Smooth muscle cell (in vitro differentiated cells): ENCODE data around the gene ARHGEF28. TPM values are rescaled to one million over a fixed set of nuclear protein-coding genes. Genes with fewer than 3 reads are reported as not detected.

Source experiments
- DNase-seq: peaks from one replicate; lab custom pipeline; 2025; ENCODE audit not compliant: unreplicated experiment; lab: John Stamatoyannopoulos, UW
- H2AFZ ChIP-seq: fragments of 200-600 bp; sonication (generic); 2 replicates; pipeline ENCODE4 v1.6.0; 2016; ENCODE audit warnings: antibody characterized with exemption, low read depth, mild to moderate bottlenecking
- H3F3A ChIP-seq: fragments of 200-600 bp; sonication (generic); 2 replicates; pipeline ENCODE4 v1.6.0; 2017; ENCODE audit warnings: antibody characterized with exemption, low read depth
- H3K27ac ChIP-seq: fragments of 200-600 bp; sonication (generic); 2 replicates; pipeline ENCODE4 v1.5.1; 2016; ENCODE audit warnings: low read depth, mild to moderate bottlenecking
- H3K27me3 ChIP-seq: fragments of 200-600 bp; sonication (generic); 2 replicates; pipeline ENCODE4 v1.6.1; 2016; ENCODE audit warnings: low read depth, mild to moderate bottlenecking
- H3K36me3 ChIP-seq: fragments of 200-600 bp; sonication (generic); 2 replicates; pipeline ENCODE4 v1.5.1; 2016; ENCODE audit warnings: low read depth
- H3K4me1 ChIP-seq: fragments of 200-600 bp; sonication (generic); 2 replicates; pipeline ENCODE4 v1.5.1; 2016; ENCODE audit warnings: low read depth
- H3K4me2 ChIP-seq: fragments of 200-600 bp; sonication (generic); 2 replicates; pipeline ENCODE4 v1.6.0; 2016; ENCODE audit warnings: mild to moderate bottlenecking
- H3K4me3 ChIP-seq: fragments of 200-600 bp; sonication (generic); 2 replicates; pipeline ENCODE4 v1.5.1; 2016; ENCODE audit warnings: mild to moderate bottlenecking
- H3K79me2 ChIP-seq: fragments of 200-600 bp; sonication (generic); 2 replicates; pipeline ENCODE4 v1.6.0; 2016; ENCODE audit warnings: low read depth, mild to moderate bottlenecking
- H3K9ac ChIP-seq: fragments of 200-600 bp; sonication (generic); 2 replicates; pipeline ENCODE4 v1.6.0; 2016; ENCODE audit warnings: low read depth
- H3K9me3 ChIP-seq: fragments of 200-600 bp; sonication (generic); replicated peaks from 2 replicates; pipeline ENCODE4 v1.5.1; 2016; ENCODE audit warnings: low read depth
- H4K20me1 ChIP-seq: fragments of 200-600 bp; sonication (generic); 2 replicates; pipeline ENCODE4 v1.6.0; 2016; ENCODE audit warnings: low read depth
- WGBS: methylation state at CpG from one replicate; pipeline ENCODE4 v1.1.7; 2016; ENCODE audit warnings: low lambda C conversion rate; 5-methylcytosine and 5-hydroxymethylcytosine counted together
- polyA plus RNA-seq: library from polyadenylated mRNA; unstranded; fragments of >200 nt; fragmentation: Nextera tagmentation; extraction: Ambion mirVana; gene quantifications from 2 replicates; pipeline ENCODE4 v1.2.1, GENCODE V29; 2016
- total RNA-seq: library from RNA; depleted of rRNA; stranded (reverse); fragments of >200 nt; gene quantifications from 2 replicates; pipeline ENCODE4 v1.2.3, GENCODE V29; 2014
- TF ChIP-seq, protein P1 (sequence below): fragments of 200-600 bp; sonication (generic); IDR thresholded peaks from 2 replicates; pipeline ENCODE4 v1.5.1; 2017; ENCODE audit warnings: borderline replicate concordance, mild to moderate bottlenecking, antibody characterized with exemption; ENCODE audit not compliant: insufficient read depth, poor library complexity, severe bottlenecking

ARHGEF28 gene
- total and polyA plus RNA-seq, 2 experiments from 2014 or later: 0.19 to 0.90 TPM

DNA sequence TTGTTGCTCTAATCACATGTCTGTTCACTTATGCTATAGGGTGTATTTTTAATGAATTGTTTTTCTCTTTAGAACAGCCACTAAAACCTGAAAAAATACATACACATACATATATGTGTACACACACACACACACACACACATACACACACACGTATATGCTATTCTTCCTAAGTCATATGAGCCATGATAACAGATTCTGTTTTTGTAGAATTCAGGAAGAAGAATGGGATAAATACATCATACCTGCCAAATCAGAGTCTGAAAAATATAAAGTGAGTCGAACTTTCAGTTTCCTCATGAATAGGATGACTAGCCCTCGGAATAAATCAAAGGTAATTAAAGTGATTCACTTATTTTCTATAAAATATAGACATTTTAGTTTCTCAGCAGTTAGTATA, 231.4 kb downstream of the ARHGEF28 start:
- WGBS: 89% methylated on average over 3 of the region's 3 CpGs
- no peaks in the 10 kb centered on the region for H3K4me1 ChIP-seq
- H3K27me3 ChIP-seq: no peaks in the 10 kb centered on the region
- H3K4me2 ChIP-seq: no peak overlapping the region
- no peaks in the 10 kb centered on the region for H4K20me1 ChIP-seq
- no peak overlapping the region for H3K4me3 ChIP-seq
- no peak for DNase-seq
- H3K27ac ChIP-seq: no peak overlapping the region
- no peaks in the 10 kb centered on the region for H3K9me3 ChIP-seq
- H2AFZ ChIP-seq: no peak overlapping the region
- no peaks in the 10 kb centered on the region for H3K79me2 ChIP-seq
- no peak overlapping the region for H3K9ac ChIP-seq
- H3F3A ChIP-seq: no peaks in the 10 kb centered on the region
- TF ChIP-seq, protein P1, sequence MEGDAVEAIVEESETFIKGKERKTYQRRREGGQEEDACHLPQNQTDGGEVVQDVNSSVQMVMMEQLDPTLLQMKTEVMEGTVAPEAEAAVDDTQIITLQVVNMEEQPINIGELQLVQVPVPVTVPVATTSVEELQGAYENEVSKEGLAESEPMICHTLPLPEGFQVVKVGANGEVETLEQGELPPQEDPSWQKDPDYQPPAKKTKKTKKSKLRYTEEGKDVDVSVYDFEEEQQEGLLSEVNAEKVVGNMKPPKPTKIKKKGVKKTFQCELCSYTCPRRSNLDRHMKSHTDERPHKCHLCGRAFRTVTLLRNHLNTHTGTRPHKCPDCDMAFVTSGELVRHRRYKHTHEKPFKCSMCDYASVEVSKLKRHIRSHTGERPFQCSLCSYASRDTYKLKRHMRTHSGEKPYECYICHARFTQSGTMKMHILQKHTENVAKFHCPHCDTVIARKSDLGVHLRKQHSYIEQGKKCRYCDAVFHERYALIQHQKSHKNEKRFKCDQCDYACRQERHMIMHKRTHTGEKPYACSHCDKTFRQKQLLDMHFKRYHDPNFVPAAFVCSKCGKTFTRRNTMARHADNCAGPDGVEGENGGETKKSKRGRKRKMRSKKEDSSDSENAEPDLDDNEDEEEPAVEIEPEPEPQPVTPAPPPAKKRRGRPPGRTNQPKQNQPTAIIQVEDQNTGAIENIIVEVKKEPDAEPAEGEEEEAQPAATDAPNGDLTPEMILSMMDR: no peak
- no peaks in the 10 kb centered on the region for H3K36me3 ChIP-seq

DNA sequence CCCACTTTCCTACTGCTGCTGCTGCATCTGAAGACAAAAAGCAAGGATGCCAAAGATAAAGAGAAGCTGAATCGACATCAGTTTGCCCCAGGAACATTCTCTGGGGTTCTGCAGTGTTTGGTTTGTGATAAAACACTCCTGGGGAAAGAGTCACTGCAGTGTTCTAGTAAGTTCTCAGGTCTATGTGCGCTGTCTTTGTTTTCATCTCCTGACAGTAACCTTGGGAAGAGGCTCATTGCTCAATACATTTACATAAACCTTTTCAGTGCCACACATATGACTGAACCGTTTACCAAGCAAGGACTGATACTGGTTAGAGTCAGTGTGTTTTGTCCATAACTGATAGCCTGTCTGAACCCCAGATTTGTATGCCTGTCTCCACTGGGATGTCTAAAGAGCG, 232.1 kb downstream of the ARHGEF28 start:
- Histone ChIP-seq H3K36me3 (no peaks in the 10 kb centered on the region), H2AFZ (no peak overlapping the region), H4K20me1 (no peaks in the 10 kb centered on the region), H3K27me3 (no peaks in the 10 kb centered on the region), H3K4me1 (no peaks in the 10 kb centered on the region), H3K79me2 (no peaks in the 10 kb centered on the region), H3K27ac (no peak overlapping the region), H3K9ac (no peak overlapping the region), H3K4me2 (no peak overlapping the region), H3K9me3 (no peaks in the 10 kb centered on the region), H3F3A (no peaks in the 10 kb centered on the region), H3K4me3 (no peak overlapping the region)
- TF ChIP-seq, protein P1: no peak
- DNase-seq: no peak
- WGBS: 86% methylated on average over 4 of the region's 4 CpGs

DNA sequence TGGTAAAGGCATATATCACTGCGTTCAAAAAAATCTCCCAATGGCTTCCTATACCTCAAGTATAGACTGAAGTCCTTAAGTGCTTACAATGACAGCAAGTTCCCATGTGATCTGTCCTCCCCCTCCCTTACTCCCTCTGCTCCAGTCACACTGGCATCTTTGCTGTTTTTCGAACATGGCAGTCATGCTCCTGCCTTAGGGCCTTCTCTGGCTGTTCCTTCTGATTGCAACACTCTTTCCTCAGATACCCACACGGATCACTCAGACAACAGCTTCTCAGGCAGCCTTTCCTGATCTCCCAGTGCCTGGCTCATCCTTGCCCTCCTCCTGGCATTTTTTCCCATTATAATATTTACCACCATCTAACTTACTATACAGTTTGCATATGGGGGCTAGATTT, 232.8 kb downstream of the ARHGEF28 start:
- TF ChIP-seq, protein P1: no peak
- no peak for DNase-seq
- Histone ChIP-seq H3K27me3 (no peaks in the 10 kb centered on the region), H3K9me3 (no peaks in the 10 kb centered on the region), H3K36me3 (no peaks in the 10 kb centered on the region), H3K27ac (no peak overlapping the region), H3K4me1 (no peaks in the 10 kb centered on the region), H2AFZ (no peak overlapping the region), H3F3A (no peaks in the 10 kb centered on the region), H3K79me2 (no peaks in the 10 kb centered on the region), H3K4me3 (no peak overlapping the region), H4K20me1 (no peaks in the 10 kb centered on the region), H3K4me2 (no peak overlapping the region), H3K9ac (no peak overlapping the region)
- WGBS: 74% methylated on average over 3 of the region's 3 CpGs

DNA sequence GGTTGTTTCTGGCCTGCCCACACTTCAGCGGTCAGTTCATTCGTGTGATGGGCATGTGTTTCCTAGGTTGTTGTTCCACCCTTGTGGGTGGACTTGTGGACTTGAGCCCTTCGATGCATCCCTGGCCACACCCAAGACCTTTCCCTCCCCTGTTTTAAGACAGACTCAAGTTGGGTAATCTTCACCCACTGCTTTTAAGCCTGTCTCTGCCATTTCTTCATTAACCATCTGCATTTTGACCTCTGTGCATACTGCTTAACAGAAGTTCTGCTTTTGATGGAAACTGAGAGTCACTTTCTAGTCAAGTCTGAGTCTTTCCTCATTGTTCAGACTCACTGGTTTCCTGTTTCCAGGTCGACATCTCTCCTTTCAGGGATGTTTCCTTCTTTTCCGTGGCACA, 233.7 kb downstream of the ARHGEF28 start:
- H3K79me2 ChIP-seq: no peaks in the 10 kb centered on the region
- DNase-seq: no peak
- no peaks in the 10 kb centered on the region for H3K9me3 ChIP-seq
- H3K4me1 ChIP-seq: no peaks in the 10 kb centered on the region
- no peak overlapping the region for H2AFZ ChIP-seq
- H3K4me3 ChIP-seq: no peak overlapping the region
- WGBS: 92% methylated on average over 5 of the region's 5 CpGs
- H3F3A ChIP-seq: no peaks in the 10 kb centered on the region
- H3K9ac ChIP-seq: no peak overlapping the region
- no peak overlapping the region for H3K27ac ChIP-seq
- TF ChIP-seq, protein P1: no peak
- H3K36me3 ChIP-seq: no peaks in the 10 kb centered on the region
- no peaks in the 10 kb centered on the region for H4K20me1 ChIP-seq
- no peaks in the 10 kb centered on the region for H3K27me3 ChIP-seq
- no peak overlapping the region for H3K4me2 ChIP-seq
